Heart right ventricle (tissue), 16 donors: Measurements from ENCODE around the gene TESMIN. TPM values are rescaled to one million over a fixed set of nuclear protein-coding genes. Genes with fewer than 3 reads are reported as not detected.
A peak's percentile ranks its signal among the peaks of the same experiment; 100 is the strongest.

Experiments used
- ATAC-seq, 8 donors: fragments of 200-7000 bp; cut with Tn5 transposase; one replicate each; pipeline ENCODE4 v1.9.1; 2020; ENCODE audit warnings: mild to moderate bottlenecking in 8 of 8, moderate library complexity in 8 of 8, moderate number of reproducible peaks in 1 of 8
- DNase-seq, 2 donors: peaks; one replicate each; pipeline ENCODE4 v3.0.0-alpha.2; 2020
- H3K27ac ChIP-seq, 10 donors: fragments of 200-600 bp; sonication (generic) in 2 of 10; one replicate each; pipeline versions ENCODE4 v1.5.0 to v1.8.0; 2020 to 2022; ENCODE audit warnings: mild to moderate bottlenecking in 3 of 10
- H3K27me3 ChIP-seq, 7 donors: fragments of 200-600 bp; one replicate each; pipeline ENCODE4 v1.8.0; 2021 to 2022; ENCODE audit warnings: mild to moderate bottlenecking in 2 of 7
- H3K36me3 ChIP-seq, 9 donors: fragments of 200-600 bp; sonication (generic) in 1 of 9; one replicate each; pipeline versions ENCODE4 v1.5.0 to v1.8.0; 2020 to 2022; ENCODE audit warnings: mild to moderate bottlenecking in 2 of 9
- H3K4me1 ChIP-seq, 9 donors: fragments of 200-600 bp; sonication (generic) in 1 of 9; one replicate each; pipeline versions ENCODE4 v1.5.0 to v1.8.0; 2020 to 2022; ENCODE audit warnings: mild to moderate bottlenecking in 4 of 9
- H3K4me3 ChIP-seq, 10 donors: fragments of 200-600 bp; sonication (generic) in 2 of 10; one replicate each; pipeline versions ENCODE4 v1.5.0 to v1.8.0; 2020 to 2022; ENCODE audit warnings: mild to moderate bottlenecking in 7 of 10, moderate library complexity in 2 of 10
- H3K9me3 ChIP-seq, 11 donors: fragments of 200-600 bp in 10 of 11; sonication (generic) in 2 of 11; one replicate each; pipeline versions ENCODE4 v1.5.0 to v1.8.0; 2013 to 2022; ENCODE audit warnings: mild to moderate bottlenecking in 2 of 11, control low read depth in 1 of 11, moderate library complexity in 1 of 11
- WGBS, 2 donors: extraction: QIAGEN DNeasy Blood & Tissue Kit; methylation state at CpG; one replicate each; pipeline ENCODE4 v1.1.7; 2013; ENCODE audit warnings: inconsistent platforms in 1 of 2; 5-methylcytosine and 5-hydroxymethylcytosine counted together
- intact Hi-C, 10 donors: fragments of 100-400 bp; cut with DNase I; formaldehyde crosslinking; loops; one replicate each; pipeline versions ENCODE4 v1.11.1 to v1.14.2; 2022
- polyA plus RNA-seq, 2 donors: library from polyadenylated mRNA; stranded (reverse); fragments of 200-250 nt; gene quantifications; one replicate each; pipeline ENCODE4 v1.2.3, GENCODE V29; 2013
- total RNA-seq, 10 donors: library from RNA; stranded (reverse); fragmentation: NEBNext Ultra II Directional in 3 of 10; extraction: Animal tissue kit (Norgen Biotek cat#: 25700) in 3 of 10; gene quantifications; one replicate each; pipeline versions ENCODE4 v1.2.1 to v1.2.4, GENCODE V29; 2021 to 2023
- TF ChIP-seq, protein P1 (sequence below), 9 donors: fragments of 200-600 bp; sonication (generic) in 2 of 9; IDR thresholded peaks; one replicate each; pipeline versions ENCODE4 v1.5.0 to v1.8.0; 2021 to 2022; ENCODE audit warnings: antibody characterized with exemption in 9 of 9, mild to moderate bottlenecking in 5 of 9, moderate library complexity in 1 of 9
- donor health status: Arrhythmogenic right ventricular cardiomyopathy.
- donor health status: ischemic (EF 13 %, LVEDD 7.1; RV severe dilation, severe dysfunction).
- donor health status: healthy with polysubstance abuse.
- donor health status: DM: no; HTN: yes; CAD: no.
- donor health status: DM: no; HTN: no; CAD: no.
- donor health status: ischemic (EF 25% LVEDD 6.9; RV normal size, moderate dysfunction).
- donor health status: ischemic (EF 25% LVEDD 5.7; RV mildly dilated, moderate dysfunction).
- donor health status: healthy.
- donor health status: DM: yes; HTN: yes; CAD: no.
- donor health status: Ischemic cardiomyopathy.
- donor health status: ischemic (EF 35%, LVEDD 5.7; RV mildly dilated, moderate dysfunction).
- donor health status: nonischemic (EF 11% LVEDD 7.7; RV severe dilation, severe dysfunction).
- donor health status: DM: yes; HTN: yes; CAD: no.
- donor health status: PGD.
- donor health status: ischemic (EF 29% LVEDD 5.4; RV normal size, mild dysfunction).
- donor health status: nonischemic (EF 23%, LVEDD 6.1; RV moderate dilation, normal function).

The TESMIN gene
- total and polyA plus RNA-seq, 12 donors, result 0.13 to 2.6 (median 0.63) TPM; not detected in 2

DNA sequence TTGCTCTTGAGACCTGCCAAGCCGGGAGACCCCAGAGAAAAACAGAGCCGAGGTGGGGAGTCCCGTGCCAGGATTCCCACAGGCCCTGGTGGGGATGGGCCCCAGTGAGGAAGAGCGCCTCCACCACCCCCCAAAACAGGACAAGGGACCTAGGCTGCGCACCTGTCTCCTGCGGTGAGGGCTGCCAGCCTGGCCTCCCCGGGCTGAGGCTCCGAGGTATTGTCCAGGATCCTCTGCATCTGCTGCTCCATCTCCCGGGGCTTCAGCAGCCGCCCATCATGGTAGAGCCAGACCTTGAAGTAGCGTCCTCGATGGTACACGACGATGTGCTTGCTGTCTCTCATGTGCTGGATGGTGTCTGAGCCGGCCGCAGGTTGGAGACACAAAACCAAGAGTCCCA lies 33.3 kb upstream of the TESMIN start:
- WGBS, 2 donors, result 95% methylated on average over 16 of the region's 16 CpGs
- no peak for DNase-seq
- H3K27me3 ChIP-seq, result no peaks in the 10 kb centered on the region
- ATAC-seq, result no peak
- peaks cover 0 to 25% (median 13%) of the 10 kb centered on the region in 9 donors for H3K4me1 ChIP-seq
- no peaks in the 10 kb centered on the region for H3K9me3 ChIP-seq
- intact Hi-C loops, result loop anchor here in 4 of 10 donors (5.0 to 10.0 kb wide), 3 partner anchors 53 to 70 kb away; partner anchors contain the start of gene CPT1A (in 2 of the 4)
- TF ChIP-seq, protein P1, sequence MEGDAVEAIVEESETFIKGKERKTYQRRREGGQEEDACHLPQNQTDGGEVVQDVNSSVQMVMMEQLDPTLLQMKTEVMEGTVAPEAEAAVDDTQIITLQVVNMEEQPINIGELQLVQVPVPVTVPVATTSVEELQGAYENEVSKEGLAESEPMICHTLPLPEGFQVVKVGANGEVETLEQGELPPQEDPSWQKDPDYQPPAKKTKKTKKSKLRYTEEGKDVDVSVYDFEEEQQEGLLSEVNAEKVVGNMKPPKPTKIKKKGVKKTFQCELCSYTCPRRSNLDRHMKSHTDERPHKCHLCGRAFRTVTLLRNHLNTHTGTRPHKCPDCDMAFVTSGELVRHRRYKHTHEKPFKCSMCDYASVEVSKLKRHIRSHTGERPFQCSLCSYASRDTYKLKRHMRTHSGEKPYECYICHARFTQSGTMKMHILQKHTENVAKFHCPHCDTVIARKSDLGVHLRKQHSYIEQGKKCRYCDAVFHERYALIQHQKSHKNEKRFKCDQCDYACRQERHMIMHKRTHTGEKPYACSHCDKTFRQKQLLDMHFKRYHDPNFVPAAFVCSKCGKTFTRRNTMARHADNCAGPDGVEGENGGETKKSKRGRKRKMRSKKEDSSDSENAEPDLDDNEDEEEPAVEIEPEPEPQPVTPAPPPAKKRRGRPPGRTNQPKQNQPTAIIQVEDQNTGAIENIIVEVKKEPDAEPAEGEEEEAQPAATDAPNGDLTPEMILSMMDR (IDR thresholded peaks at IDR 0.05), result no peak
- H3K27ac ChIP-seq, result no peak overlapping the region
- H3K36me3 ChIP-seq, result peaks cover 0 to 99% (median 43%) of the 10 kb centered on the region in 9 donors
- H3K4me3 ChIP-seq, result no peak overlapping the region

DNA sequence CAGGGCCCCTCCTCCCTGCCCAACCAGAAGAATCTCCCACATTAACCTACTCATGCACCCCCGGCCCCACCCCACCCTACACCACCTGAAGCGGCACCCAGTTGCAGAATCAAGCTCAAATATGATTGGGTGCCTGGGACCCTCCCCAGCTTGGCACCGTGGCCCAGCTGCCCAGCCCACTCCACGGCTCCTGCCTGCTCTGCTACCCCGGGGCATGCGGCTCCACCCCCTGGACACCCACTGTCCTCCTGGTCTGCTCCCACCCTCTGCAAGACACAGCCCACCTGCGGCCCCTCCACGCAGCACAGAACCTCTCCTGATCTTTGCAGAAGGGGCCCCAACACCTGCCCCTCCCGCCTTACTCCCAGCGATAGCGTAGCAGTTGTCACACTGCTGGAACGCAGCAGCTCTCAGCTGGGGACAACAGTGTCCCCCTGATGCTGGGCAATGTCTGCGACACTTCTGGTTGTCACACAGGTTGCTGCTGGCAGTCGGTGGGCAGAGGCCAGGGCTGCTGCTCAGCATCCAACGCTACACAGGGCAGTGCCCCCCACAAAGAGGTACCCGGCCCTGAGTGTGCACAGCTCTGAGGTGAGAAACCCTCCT lies 32.0 kb upstream of the TESMIN start:
- TF ChIP-seq, protein P1 (IDR thresholded peaks at IDR 0.05), result no peak
- peaks cover 0 to 100% (median 48%) of the 10 kb centered on the region in 9 donors for H3K36me3 ChIP-seq
- no peak overlapping the region for H3K4me3 ChIP-seq
- H3K4me1 ChIP-seq, result peaks cover 0 to 32% (median 13%) of the 10 kb centered on the region in 9 donors
- DNase-seq (peak; percentile 67 to 70), ATAC-seq (peak; percentile 77 to 94 (median 82))
- intact Hi-C loops, result loop anchor here in 4 of 10 donors (5.0 to 10.0 kb wide), 3 partner anchors 54 to 71 kb away; partner anchors contain the start of gene CPT1A (in 2 of the 4)
- no peaks in the 10 kb centered on the region for H3K9me3 ChIP-seq
- no peaks in the 10 kb centered on the region for H3K27me3 ChIP-seq
- peak overlapping the region in 1 of 10 donors; percentile 30 for H3K27ac ChIP-seq
- WGBS, 2 donors, result 44 to 70% methylated on average over 16 of the region's 16 CpGs

DNA sequence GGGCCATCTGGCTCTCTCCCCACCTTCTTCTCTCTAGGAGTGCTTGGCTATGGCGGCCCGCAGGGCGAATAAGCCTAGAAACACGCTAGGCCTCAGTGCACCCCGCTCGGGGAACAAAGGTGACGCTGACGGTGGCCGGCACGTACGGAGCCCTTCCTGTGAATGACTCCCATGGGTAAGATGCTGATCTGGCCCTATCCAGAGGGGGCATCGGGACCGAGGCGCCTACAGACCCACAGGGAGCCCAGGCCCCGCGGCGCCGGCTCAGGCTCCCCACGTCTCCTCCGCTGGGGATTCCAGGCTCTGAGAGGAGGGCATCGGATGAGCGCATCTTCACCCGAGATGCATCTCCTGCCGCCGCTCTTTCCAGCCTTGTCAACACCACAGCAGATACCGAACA lies 31.4 kb upstream of the TESMIN start:
- Histone ChIP-seq H3K36me3 (peaks cover 0 to 100% (median 48%) of the 10 kb centered on the region in 9 donors), H3K4me3 (no peak overlapping the region), H3K4me1 (peaks cover 0 to 38% (median 16%) of the 10 kb centered on the region in 9 donors), H3K27ac (no peak overlapping the region), H3K9me3 (no peaks in the 10 kb centered on the region), H3K27me3 (no peaks in the 10 kb centered on the region)
- ATAC-seq (peak in 1 of 8 donors; percentile 9), DNase-seq (no peak)
- WGBS, 2 donors, result 91 to 97% methylated on average over 24 to 26 of the region's 26 CpGs
- intact Hi-C loops, result loop anchor here in 4 of 10 donors (5.0 to 10.0 kb wide), 3 partner anchors 55 to 72 kb away; partner anchors contain the start of gene CPT1A (in 2 of the 4)
- TF ChIP-seq, protein P1 (IDR thresholded peaks at IDR 0.05), result no peak

DNA sequence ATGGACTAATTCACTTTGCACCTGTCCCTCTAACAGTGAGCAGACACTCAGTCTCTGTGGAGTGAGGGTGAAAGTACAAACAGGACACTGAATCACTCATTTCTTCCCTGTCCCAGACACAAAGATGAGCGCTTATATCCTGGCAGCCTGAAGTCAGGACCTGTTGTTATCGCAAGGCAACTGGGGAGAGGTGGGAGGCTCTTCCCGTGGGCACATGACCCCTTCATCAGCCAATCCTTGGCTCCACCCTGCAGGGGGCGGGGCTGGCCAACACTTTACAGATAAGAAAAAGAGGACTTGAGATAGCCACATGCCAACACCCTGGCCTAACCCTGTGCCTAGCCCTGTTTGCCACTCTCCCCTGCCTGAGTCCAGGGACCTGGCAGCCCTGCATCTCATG lies 29.5 kb upstream of the TESMIN start:
- H3K4me1 ChIP-seq, result peaks cover 0 to 44% (median 16%) of the 10 kb centered on the region in 9 donors
- ATAC-seq, result peak; percentile 44 to 79 (median 74)
- TF ChIP-seq, protein P1 (IDR thresholded peaks at IDR 0.05), result no peak
- WGBS, 2 donors, result 24 to 39% methylated on average over 4 of the region's 4 CpGs
- DNase-seq, result peak; percentile 51 to 74
- peaks cover 0 to 100% (median 60%) of the 10 kb centered on the region in 9 donors for H3K36me3 ChIP-seq
- no peak overlapping the region for H3K4me3 ChIP-seq
- H3K9me3 ChIP-seq, result no peaks in the 10 kb centered on the region
- no peaks in the 10 kb centered on the region for H3K27me3 ChIP-seq
- intact Hi-C loops, result loop anchor here in 4 of 10 donors (5.0 to 10.0 kb wide), 3 partner anchors 56 to 74 kb away; partner anchors contain the start of gene CPT1A (in 2 of the 4)
- peak overlapping the region in 5 of 10 donors; percentile 13 to 27 (median 22) for H3K27ac ChIP-seq
